ENCODE measurements around the gene PBX3.

DNA sequence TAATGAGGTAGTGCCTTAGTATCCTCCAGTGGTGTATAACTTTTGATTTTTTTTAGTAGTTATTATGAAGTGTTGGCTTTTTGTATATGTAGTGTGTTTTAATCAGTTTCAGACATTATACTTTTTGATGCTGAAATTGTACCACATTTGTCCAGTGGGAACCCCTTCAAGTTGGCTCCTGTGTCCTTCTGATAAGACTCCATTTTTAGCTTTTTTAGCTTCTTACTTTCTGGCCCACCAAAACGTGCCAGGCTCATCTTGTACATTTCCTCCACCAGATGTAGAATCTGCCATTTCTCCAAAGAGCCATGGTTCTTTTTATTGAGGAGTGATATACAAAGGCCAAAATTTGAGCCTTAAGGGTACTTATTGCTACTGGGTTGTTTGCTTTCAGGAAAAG is 84.4 kb downstream of the PBX3 start:
- no peak for TF ChIP-seq YY1 (IDR thresholded peaks at IDR 0.05; ENCODE audit: insufficient read depth, insufficient read length)
- no peak for TF ChIP-seq ZNF274 (IDR thresholded peaks at IDR 0.05; ENCODE audit: low read depth, low read length)
- no peak for TF ChIP-seq SUZ12 (IDR thresholded peaks at IDR 0.05; ENCODE audit: extremely low read depth, insufficient read depth, insufficient read length)

Data from NT2/D1 (cell line).